ENCODE data around the gene MBOAT7. TPM values are rescaled to one million over a fixed set of nuclear protein-coding genes. Genes with fewer than 3 reads are reported as not detected.
A peak's percentile ranks its signal among the peaks of the same experiment; 100 is the strongest.

The MBOAT7 gene
- total and polyA plus RNA-seq, 8 donors = 18.8 to 47.2 (median 30.1) TPM

GRCh38 chr19:54169149-54169740 lies 20.1 kb downstream of the MBOAT7 start:
- Histone ChIP-seq H3K36me3 (no peaks in the 10 kb centered on the region), H3K27ac (no peak overlapping the region), H3K9me3 (no peaks in the 10 kb centered on the region), H3K4me1 (peaks cover 0 to 3% (median 0%) of the 10 kb centered on the region in 3 donors), H3K27me3 (no peaks in the 10 kb centered on the region), H3K4me3 (no peak overlapping the region)
- WGBS, 2 donors = 83 to 85% methylated on average over 21 of the region's 21 CpGs
- DNase-seq = peak in 3 of 6 donors; percentile 28 to 68 (median 47)
- no peak for FAIRE-seq
- intact Hi-C loops (cut with DNase I) = no loop called here
- TF ChIP-seq CTCF (IDR thresholded peaks at IDR 0.05) = no peak
- no peak for ATAC-seq

GRCh38 chr19:54168174-54168917 lies 21.0 kb downstream of the MBOAT7 start:
- Histone ChIP-seq H3K4me1 (peaks cover 0 to 2% (median 0%) of the 10 kb centered on the region in 3 donors), H3K36me3 (no peaks in the 10 kb centered on the region), H3K27me3 (no peaks in the 10 kb centered on the region), H3K27ac (no peak overlapping the region), H3K9me3 (no peaks in the 10 kb centered on the region), H3K4me3 (no peak overlapping the region)
- 25 to 26% methylated on average over 25 of the region's 25 CpGs for WGBS, 2 donors
- DNase-seq (peak; percentile 85 to 100 (median 93)), FAIRE-seq (no peak), ATAC-seq (peak; percentile 53 to 82 (median 70))
- TF ChIP-seq CTCF (IDR thresholded peaks at IDR 0.05) = peak; percentile 85 to 97 (median 93)
- intact Hi-C loops (cut with DNase I) = no loop called here

GRCh38 chr19:54165222-54165621 lies 24.2 kb downstream of the MBOAT7 start:
- intact Hi-C loops (cut with DNase I) = no loop called here
- no peaks in the 10 kb centered on the region for H3K27me3 ChIP-seq
- WGBS, 2 donors = 91 to 93% methylated on average over 25 of the region's 25 CpGs
- no peak overlapping the region for H3K27ac ChIP-seq
- no peaks in the 10 kb centered on the region for H3K36me3 ChIP-seq
- no peak overlapping the region for H3K4me3 ChIP-seq
- H3K4me1 ChIP-seq = peaks cover 9 to 19% (median 9%) of the 10 kb centered on the region in 3 donors
- TF ChIP-seq CTCF (IDR thresholded peaks at IDR 0.05) = no peak
- H3K9me3 ChIP-seq = no peaks in the 10 kb centered on the region
- DNase-seq (no peak), ATAC-seq (no peak), FAIRE-seq (no peak)

GRCh38 chr19:54164369-54165068 lies 24.9 kb downstream of the MBOAT7 start:
- Histone ChIP-seq H3K36me3 (no peaks in the 10 kb centered on the region), H3K4me1 (peaks cover 9 to 19% (median 10%) of the 10 kb centered on the region in 3 donors), H3K4me3 (no peak overlapping the region), H3K9me3 (no peaks in the 10 kb centered on the region), H3K27me3 (no peaks in the 10 kb centered on the region), H3K27ac (no peak overlapping the region)
- FAIRE-seq (no peak), DNase-seq (peak in 5 of 6 donors; percentile 77 to 86 (median 79)), ATAC-seq (peak in 3 of 4 donors; percentile 3 to 35 (median 5))
- intact Hi-C loops (cut with DNase I) = no loop called here
- no peak for TF ChIP-seq CTCF (IDR thresholded peaks at IDR 0.05)
- WGBS, 2 donors = 18 to 26% methylated on average over 37 of the region's 37 CpGs

All from pancreas (tissue), 10 donors.